ENCODE data around the gene UBE2Z. TPM values are rescaled to one million over a fixed set of nuclear protein-coding genes. Genes with fewer than 3 reads are reported as not detected.

The UBE2Z gene
- total and polyA plus RNA-seq, 2 of the 13 experiments (the other 11 are each of a cell fraction or from before 2014, with no cell fraction given), result 63.2 to 122 TPM

GRCh38 chr17:48954300-48954755, 46.1 kb downstream of the UBE2Z start (continued):
- TF ChIP-seq NFIC (IDR thresholded peaks at IDR 0.05; ENCODE audit: low read length), result no peak
- no peak for TF ChIP-seq SCMH1 (CRISPR knock-in tag; IDR thresholded peaks at IDR 0.05; ENCODE audit: borderline replicate concordance)
- TF ChIP-seq MAFF (IDR thresholded peaks at IDR 0.05; ENCODE audit: low read depth, low read length), result no peak
- TF ChIP-seq SMC3 (IDR thresholded peaks at IDR 0.05; ENCODE audit: low read length), result peak; percentile 100
- TF ChIP-seq SATB2 (CRISPR knock-in tag; IDR thresholded peaks at IDR 0.05), result no peak
- 0 out of 2 replicates have a peak, but pooled peaks have one; percentile 71 for TF ChIP-seq ZNF44 (CRISPR knock-in tag; IDR thresholded peaks at IDR 0.05)
- no peak for TF ChIP-seq POLR2G (IDR thresholded peaks at IDR 0.05; ENCODE audit: low read depth, low read length)
- TF ChIP-seq ZNF672 (CRISPR knock-in tag; IDR thresholded peaks at IDR 0.05), result no peak
- TF ChIP-seq ZFX (CRISPR knock-in tag; IDR thresholded peaks at IDR 0.05; ENCODE audit: low read depth), result peak; percentile 34; the same call in 1 of the 2 replicates
- TF ChIP-seq PAXIP1 (CRISPR knock-in tag; conservative IDR thresholded peaks at IDR 0.05), result no peak
- TF ChIP-seq ZBTB20 (CRISPR knock-in tag; IDR thresholded peaks at IDR 0.05; ENCODE audit: borderline replicate concordance, low read depth), result no peak
- TF ChIP-seq ZNF468 (CRISPR knock-in tag; IDR thresholded peaks at IDR 0.05), result no peak
- no peak for TF ChIP-seq MAFG (CRISPR knock-in tag; IDR thresholded peaks at IDR 0.05)
- TF ChIP-seq ZNF513 (CRISPR knock-in tag; conservative IDR thresholded peaks at IDR 0.05), result no peak
- TF ChIP-seq YY1 (IDR thresholded peaks at IDR 0.05; ENCODE audit: insufficient read depth, insufficient replicate concordance, low read depth, low read length), result no peak
- no peak for TF ChIP-seq SPEN (CRISPR knock-in tag; IDR thresholded peaks at IDR 0.05; ENCODE audit: low read depth)
- TF ChIP-seq TIGD3 (CRISPR knock-in tag; IDR thresholded peaks at IDR 0.05; ENCODE audit: borderline replicate concordance), result no peak
- no peak for TF ChIP-seq TFDP1 (CRISPR knock-in tag; IDR thresholded peaks at IDR 0.05; ENCODE audit: borderline replicate concordance)
- TF ChIP-seq RFXANK (CRISPR knock-in tag; IDR thresholded peaks at IDR 0.05), result no peak
- no peak for TF ChIP-seq ASH2L (IDR thresholded peaks at IDR 0.05; ENCODE audit: insufficient read length, low read depth, low read length)
- TF ChIP-seq ZNF326 (CRISPR knock-in tag; IDR thresholded peaks at IDR 0.05; ENCODE audit: borderline replicate concordance), result no peak
- no peak for TF ChIP-seq CENPX (CRISPR knock-in tag; IDR thresholded peaks at IDR 0.05)
- peak; percentile 96 for TF ChIP-seq MIXL1 (CRISPR knock-in tag; IDR thresholded peaks at IDR 0.05)

Measured in HepG2 (cell line).